Neural progenitor cell (in vitro differentiated cells): ENCODE data around the gene SCGB3A1.

Source experiments
- EZH2 ChIP-seq: fragments of 200-600 bp; sonication (generic); IDR thresholded peaks from 2 replicates; pipeline ENCODE4 v1.6.1; 2017; ENCODE audit warnings: antibody characterized with exemption, mild to moderate bottlenecking, moderate library complexity
- EZH2phosphoT487 ChIP-seq: fragments of 200-600 bp; sonication (generic); IDR thresholded peaks from 2 replicates; pipeline ENCODE4 v1.6.1; 2017; ENCODE audit warnings: antibody characterized with exemption
- TF ChIP-seq, protein P1 (sequence below): fragments of 200-600 bp; sonication (generic); IDR thresholded peaks from 2 replicates; pipeline ENCODE4 v1.5.1; 2017; ENCODE audit warnings: antibody characterized with exemption, mild to moderate bottlenecking

DNA sequence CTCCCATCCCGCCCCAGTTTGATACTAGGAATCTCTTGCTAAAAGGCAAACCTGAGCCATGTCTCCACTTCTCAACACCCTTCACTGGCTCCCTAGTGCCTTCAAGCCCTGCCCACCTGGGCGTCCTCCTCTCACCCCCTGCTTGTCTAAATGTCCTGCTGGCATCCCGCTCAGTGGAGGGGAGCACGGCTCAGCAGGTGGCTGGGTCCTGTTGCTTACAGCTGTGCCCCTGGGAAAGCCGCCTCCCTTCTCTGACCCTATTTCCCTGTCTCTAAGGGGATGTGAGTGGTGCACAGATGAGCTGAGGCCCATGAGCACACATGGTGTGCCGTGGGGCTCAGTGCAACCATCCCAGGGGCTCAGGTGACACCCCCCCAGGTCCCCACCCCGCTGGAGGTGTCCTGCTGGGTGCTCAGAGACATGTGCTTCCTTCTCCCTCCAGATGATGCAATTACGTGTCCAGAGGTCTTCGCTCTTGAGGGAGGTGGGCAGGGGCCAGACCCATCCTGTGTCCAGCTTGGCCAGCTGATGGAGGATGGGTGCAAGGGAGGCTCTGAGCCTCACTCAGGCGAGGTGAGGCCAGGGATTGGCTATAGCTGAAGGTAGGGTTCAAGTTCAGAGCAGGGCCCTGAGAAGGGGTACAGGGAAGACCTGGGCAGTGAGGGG, 34.0 kb upstream of the SCGB3A1 start:
- TF ChIP-seq, protein P1, sequence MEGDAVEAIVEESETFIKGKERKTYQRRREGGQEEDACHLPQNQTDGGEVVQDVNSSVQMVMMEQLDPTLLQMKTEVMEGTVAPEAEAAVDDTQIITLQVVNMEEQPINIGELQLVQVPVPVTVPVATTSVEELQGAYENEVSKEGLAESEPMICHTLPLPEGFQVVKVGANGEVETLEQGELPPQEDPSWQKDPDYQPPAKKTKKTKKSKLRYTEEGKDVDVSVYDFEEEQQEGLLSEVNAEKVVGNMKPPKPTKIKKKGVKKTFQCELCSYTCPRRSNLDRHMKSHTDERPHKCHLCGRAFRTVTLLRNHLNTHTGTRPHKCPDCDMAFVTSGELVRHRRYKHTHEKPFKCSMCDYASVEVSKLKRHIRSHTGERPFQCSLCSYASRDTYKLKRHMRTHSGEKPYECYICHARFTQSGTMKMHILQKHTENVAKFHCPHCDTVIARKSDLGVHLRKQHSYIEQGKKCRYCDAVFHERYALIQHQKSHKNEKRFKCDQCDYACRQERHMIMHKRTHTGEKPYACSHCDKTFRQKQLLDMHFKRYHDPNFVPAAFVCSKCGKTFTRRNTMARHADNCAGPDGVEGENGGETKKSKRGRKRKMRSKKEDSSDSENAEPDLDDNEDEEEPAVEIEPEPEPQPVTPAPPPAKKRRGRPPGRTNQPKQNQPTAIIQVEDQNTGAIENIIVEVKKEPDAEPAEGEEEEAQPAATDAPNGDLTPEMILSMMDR: no peak
- TF ChIP-seq EZH2 (no peak), EZH2phosphoT487 (no peak)
